ENCODE data around the gene CACNA1D.

Gene CACNA1D

GRCh38 chr3:53534216-53534615 is 39.8 kb downstream of the CACNA1D start:
- TF ChIP-seq CTCF (IDR thresholded peaks at IDR 0.05): no peak

- no peak for TF ChIP-seq CTCF (IDR thresholded peaks at IDR 0.05)
Measured at GRCh38 chr3:53534676-53535400, 40.4 kb downstream of the CACNA1D start.

GRCh38 chr3:53536282-53536681 is 41.9 kb downstream of the CACNA1D start:
- TF ChIP-seq CTCF (IDR thresholded peaks at IDR 0.05): no peak

- no peak for TF ChIP-seq CTCF (IDR thresholded peaks at IDR 0.05)
Measured at GRCh38 chr3:53544357-53544756, 49.9 kb downstream of the CACNA1D start.

- TF ChIP-seq CTCF (IDR thresholded peaks at IDR 0.05): no peak
Measured at GRCh38 chr3:53545310-53545995, 51.0 kb downstream of the CACNA1D start.

GRCh38 chr3:53545996-53546359 is 51.6 kb downstream of the CACNA1D start:
- no peak for TF ChIP-seq CTCF (IDR thresholded peaks at IDR 0.05)

- no peak for TF ChIP-seq CTCF (IDR thresholded peaks at IDR 0.05)
Measured at GRCh38 chr3:53547327-53547726, 52.9 kb downstream of the CACNA1D start.

Data from LNCAP (cell line).